Kidney glomerular epithelial cell (primary cell): ENCODE measurements around the gene SYT11.
"Not testable (repeated sequence)": the region's sequence is repeated elsewhere in the genome, so short reads cannot be mapped to it uniquely, and the experiment has no call there.

Source experiments
- DNase-seq: peaks from one replicate; lab custom pipeline; 2025; lab: John Stamatoyannopoulos, UW

SYT11 gene

DNA sequence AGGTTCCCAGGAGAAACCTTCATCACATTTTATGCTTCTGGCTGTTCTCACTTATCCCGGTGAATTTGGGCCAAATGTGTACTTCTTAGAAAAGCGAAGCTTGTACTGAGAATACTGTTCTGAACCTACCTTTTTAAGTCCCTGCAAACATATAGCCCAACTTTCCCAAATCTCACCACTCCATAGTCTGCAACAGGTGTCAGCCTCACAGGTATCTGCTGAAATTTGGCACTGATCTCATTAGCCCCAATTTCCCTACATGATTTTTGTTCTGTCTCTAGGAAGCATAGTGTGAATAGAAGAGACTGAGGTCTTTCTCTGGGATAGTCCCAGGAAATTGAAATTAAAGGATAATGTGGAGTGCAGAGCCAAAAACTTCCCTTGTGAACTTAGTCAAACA, 40.3 kb downstream of the SYT11 start:
- DNase-seq = no peak

DNA sequence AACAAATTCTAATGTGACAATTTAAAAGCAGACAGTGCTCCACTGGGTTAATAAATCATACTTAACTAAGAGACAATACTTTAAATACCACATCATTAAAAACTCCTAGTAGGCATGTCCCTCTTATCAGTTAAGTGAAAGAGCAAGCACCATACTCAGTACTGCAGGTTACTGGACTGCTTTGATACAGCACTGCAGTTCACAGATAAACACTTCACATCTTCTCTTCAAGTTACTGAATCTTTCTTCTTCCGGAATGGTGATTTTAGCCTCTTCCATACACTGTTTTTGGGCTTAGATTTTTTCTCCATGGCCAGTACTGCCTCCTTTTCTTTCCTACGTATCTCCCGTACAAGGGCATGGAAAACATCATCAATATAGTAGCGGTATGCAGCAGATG, 40.8 kb downstream of the SYT11 start:
- no peak for DNase-seq

DNA sequence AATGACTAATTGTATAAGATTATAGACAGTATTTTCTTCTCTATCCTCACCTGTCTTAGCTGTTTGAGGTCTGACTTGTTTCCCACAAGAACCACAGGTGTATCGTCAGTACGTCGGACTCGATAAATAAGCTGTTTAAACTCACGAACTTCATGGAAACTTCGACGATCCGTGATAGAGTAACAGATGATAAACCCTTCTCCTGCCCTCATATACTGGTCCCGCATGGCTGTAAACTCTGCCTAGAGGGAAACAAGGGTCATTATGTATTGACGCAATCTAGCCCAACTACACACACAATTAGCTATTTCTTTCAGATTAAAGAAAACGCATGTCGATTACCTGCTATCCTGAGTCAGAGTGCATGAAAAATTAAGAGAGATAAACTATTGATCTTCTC, 44.9 kb downstream of the SYT11 start:
- no peak for DNase-seq

DNA sequence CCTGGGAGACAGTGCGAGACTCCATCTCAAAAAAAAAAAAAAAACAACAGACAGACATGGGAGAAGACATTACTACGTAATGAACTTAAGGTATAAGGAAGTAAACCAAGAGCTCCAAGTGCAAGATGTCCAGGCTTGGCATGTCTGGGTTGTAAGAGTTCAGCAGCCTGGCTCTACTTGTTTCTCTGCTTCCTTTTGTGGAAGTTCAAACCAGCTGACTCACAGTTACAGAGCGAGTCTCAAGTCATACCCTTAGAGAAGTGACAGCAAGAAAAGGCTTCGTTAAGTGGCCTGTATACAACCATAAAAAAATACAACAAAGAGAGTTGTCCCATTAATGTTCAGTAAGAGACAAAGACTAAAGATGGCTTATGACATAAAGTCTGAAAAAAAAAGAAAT, 50.5 kb downstream of the SYT11 start:
- no peak for DNase-seq

DNA sequence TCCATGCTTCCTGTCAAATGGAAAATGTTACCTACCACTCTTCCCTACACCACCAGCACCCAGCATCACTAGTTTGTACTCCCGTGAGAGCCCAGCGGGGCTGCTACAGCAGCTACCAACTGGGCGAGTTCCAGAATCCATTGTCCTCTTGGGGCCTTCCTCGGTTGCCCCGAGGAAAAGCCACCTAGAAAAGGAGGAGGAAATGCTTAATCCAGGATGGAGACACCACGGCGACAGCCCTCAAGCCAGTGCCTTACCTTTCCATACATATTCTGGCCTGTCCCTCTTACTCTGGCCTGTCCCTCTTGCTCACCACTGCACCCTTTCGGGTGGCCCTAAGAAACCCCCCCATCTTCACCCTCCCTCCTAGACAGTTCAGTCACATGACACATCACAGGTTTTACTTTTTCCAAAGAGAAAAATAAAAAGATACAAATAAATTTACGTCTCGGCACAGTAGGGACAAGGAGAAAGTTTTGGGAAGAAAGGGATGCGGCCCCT, 51.3 kb downstream of the SYT11 start:
- peak; percentile 11 for DNase-seq

DNA sequence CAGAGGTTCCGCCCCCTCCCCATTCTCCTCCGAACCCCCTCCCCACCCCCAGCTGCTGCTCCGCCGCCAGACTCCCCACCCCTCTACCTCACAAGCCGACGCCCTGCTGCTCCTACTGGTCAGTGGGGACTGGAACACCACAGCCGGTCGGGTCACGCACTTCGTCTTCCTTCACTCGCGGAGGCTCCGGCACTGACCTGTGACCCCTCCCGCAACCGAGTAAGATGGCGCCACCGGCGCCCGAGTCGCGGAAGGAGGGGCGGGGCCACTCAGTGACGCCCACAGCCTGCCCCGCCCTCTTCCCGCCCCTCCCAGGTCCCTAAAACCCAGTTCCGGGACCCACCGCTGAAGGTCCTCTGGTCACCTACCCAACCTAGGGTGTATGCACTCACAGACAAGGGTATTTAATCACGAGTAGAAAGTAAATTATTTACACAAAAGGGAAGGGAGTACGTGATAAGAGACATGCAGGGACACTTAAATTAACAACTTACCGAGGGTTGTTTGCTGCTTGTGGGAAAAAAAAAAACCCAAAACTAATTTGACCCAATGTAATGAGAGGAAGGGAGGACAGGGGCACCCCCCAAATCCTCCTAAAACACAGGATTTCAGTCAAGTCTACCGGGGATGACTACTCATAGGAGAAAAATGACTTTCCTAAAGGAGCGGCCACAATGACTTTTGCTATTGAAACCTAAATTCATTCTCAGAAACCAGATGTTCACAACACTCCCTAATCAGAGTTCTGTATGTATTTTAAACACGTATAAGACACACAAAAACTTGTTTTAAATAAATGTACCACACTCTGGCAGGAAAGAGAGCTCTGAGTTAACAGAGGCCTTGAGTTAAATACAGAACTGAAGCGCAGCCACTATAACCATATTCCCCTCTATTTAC, 52.0 kb downstream of the SYT11 start, which contains the start of gene RIT1:
Gene RIT1, minus strand, starts transcription at position 194 of the 900 bp plus-strand sequence. CDS start 588 bp downstream, outside the sequence.
- peak; percentile 77 for DNase-seq

DNA sequence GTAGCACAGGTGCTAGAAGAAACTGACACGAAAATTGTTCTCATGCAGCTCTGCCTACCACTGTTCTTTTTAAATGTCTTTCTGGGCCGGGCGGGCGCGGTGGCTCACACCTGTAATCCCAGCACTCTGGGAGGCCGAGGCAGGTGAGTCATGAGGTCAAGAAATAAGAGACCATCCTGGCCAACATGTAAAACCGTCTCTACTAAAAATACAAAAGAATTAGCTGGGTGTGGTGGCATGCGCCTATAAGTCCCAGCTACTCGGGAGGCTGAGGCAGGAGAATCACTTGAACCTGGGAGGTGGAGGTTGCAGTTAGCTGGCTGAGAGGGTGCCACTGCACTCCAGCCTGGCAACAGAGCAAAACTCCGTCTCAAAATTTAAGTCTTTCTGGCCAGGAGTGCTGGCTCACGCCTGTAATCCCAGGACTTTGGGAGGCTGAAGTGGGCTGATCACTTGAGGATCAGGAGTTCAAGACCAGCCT, 52.7 kb downstream of the SYT11 start:
- DNase-seq = no peak

DNA sequence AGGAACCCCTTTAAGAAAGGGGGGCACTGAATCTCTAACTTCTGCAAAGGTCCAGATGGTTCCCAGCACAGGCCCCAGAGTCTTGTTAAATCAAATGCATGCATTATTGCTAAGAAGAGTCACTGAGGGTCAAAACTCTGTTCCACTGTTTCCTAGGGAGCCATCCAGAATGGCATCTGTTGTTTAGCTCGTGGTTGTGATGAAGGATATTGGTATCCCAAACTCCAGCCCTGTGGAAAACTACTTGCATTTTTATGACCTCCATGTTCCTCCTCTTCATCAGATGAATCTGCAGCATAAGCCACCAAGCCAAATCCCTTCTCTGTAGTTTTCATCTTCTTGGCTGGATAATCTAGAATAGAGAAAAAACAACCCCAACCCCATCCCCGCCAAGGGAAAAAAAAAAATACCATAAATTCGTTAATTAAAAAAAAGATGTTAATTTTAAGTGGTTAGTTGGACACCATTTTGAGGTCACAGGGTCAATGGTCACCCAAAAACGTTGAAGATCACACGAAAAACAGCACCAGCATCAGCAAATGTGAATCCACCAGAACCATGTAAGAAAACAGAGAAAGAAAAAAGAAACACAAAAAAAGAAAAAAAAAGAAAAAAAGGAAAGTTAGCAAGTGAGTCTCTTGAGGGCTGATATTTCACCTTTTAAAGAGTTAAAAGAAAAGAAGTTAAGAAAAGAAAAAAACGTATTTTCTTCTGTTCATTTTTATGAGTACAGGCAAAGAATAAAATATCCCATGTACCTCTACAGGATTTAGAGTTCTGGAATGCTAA, 54.8 kb downstream of the SYT11 start:
- no peak for DNase-seq

DNA sequence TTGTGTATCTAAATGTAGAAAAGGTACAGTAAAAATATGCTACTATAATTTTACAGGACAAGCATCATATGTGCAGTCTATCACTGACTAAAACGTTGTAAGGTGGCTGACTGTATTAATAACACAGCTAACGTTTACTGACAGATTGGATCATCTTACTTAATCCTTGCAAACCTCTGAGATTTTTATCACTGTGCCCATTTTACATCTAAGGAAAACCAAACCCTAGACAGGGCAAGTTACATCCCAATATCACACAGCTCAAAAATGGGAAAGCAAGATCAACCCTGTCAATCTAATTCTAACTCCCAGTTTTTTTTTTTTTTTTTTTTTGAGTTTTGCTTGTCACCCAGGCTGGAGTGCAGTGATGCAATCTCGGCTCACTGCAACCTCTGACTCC, 59.3 kb downstream of the SYT11 start:
- DNase-seq = no peak

DNA sequence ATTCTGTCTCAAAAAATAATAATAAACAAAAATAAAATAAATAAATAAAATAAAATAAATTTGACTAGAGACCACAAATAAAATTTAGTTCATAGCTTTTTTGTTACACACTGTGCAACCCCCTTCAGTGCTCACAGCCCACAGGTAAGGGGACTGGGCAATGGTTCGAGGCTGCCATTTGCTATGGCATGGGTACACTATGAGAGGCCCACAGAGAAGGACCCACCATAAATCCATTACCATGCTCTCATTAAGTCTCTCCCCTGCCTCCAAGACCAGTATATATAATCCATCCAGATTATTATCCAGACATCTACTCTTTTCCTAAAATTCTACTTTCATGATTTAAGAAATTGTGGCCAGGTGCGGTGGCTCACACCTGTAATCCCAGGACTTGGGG, 60.4 kb downstream of the SYT11 start:
- no peak for DNase-seq

DNA sequence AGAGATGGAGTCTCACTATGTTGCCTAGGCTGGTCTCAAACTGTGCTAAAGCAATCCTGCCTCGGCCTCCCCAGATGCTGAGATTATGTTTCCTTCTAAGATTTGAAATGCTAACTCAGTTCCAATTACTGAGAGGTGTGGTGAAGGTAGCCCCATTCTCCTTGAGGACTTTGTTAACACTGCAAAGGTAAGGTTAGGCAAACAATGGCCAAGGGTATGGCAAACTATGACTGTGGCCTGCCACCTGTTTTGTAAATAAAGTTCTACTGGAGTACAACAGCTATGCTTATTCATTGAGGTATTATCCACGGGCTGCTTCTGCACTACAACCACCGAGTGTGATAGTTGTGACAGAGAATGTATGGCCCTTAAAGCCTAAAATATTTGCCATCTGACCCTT, 61.4 kb downstream of the SYT11 start:
- DNase-seq = no peak

DNA sequence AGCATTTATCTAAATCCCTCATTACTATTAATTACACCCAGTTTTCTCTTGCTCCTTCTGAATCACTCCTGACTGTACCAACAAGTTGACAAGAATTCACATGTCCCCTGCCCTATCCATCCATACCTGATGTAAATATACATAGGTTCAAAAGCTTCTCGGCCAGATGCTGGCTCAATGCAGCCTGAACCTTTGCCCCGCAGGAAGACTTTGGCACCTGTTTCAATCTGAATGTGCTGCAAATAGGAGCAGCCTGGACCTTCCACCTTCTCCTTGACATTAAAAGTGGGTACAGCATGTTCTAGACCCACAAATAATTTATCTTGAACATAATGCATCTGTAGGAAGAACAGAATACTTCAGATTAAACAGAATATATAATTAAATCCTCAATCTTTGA, 66.1 kb downstream of the SYT11 start:
- DNase-seq = no peak

DNA sequence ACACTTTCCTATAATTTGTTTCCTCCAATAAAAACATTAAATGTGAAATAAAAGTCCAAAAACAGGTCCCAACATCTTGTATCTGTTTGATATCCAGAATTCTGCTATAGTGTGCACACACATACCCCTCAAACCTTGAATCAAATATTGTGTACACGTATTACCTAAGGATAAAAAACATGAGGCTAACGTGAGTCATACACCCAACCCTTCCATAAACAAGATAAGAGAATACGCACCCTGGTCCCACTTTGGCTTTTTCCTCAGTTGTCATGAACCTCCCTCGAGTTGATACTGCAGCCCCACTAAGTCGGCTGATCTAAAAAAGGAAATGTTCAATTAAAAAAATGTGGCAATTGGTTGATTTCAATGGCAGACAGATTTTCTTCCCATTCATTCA, 69.7 kb downstream of the SYT11 start:
- no peak for DNase-seq

DNA sequence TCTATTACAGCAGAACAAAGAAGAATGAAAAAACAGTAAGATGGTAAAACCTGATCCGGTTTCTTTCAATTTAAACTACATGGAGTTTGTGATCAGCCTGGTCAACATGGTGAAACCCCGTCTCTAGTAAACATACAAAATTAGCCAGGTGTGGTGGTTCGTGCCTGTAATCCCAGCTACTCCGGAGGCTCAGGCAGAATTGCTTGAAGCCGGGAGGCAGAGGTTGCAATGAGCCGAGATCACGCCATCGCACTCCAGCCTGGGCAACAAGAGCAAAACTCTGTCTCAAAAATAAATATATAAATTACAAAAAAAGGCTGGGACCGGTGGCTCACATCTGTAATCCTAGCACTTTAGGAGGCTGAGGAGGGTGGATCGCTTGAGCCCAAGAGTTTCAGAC, 71.4 kb downstream of the SYT11 start:
- not testable (repeated sequence) for DNase-seq

DNA sequence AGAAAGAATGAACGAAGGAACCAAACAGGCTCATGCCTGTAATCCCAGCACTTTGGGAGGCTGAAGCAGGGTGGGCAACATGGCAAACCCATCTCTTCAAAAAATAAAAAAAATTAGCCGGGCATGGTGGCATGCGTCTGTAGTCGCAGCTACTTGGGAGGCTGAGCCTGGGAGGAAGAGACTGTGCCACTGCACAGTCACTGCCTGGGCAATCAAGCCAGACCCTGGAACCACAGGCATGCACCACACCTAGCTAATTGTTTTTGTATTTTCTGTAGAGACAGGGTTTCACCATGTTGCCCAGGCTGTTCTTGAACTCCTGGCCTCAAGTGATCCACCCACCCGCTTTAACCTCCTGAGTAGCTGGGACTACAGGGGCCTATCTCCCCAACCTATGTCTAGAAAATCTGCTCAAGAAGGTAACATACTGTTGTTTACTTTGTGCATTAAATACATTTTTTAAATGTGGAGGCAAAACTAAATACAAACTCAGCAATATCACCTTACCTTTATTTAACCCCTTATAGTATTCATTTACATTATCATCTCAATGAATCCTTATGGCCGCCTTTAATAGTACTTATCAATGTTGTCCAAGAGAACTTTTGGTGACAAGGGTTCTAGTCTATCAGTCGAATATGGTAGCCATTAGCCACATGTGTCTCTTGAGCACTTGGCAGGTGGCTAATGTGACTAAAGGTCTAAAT, 72.1 kb downstream of the SYT11 start:
- peak; percentile 54 for DNase-seq

DNA sequence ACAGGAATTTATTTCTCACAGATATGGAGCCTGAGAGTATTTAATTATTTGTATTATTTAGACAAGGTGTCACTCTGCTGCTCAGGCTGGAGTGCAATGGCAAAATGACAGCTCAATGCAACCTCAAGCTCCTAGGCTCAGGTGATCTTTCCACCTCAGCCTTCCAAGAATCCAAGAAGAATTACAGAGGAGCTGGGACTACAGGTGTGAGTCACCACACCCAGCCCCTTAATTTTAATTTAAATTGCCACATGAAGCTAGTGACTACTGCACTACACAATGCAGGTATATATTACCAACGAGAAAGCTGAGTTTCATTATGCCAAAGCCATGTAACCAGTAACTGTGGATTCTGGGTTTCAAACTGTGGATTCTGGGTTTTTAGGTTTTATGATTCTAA, 72.7 kb downstream of the SYT11 start:
- DNase-seq = no peak

DNA sequence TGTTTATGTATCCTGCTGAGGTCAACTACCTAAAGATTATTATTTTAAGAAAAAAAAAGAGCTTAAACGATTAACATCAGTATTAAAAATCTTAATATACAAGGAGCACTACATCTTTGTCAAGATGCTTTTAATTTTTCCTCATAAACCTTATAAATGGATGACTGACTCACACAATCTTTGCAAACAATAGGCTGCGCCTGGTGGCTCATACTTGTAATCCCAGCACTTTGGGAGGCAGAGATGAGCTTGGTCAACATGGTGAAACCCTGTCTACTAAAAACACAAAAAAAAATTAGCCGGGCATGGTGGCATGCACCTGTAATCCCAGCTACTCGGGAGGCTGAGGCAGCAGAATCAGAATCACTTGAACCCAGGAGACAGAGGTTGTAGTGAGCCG, 73.1 kb downstream of the SYT11 start:
- DNase-seq = no peak

DNA sequence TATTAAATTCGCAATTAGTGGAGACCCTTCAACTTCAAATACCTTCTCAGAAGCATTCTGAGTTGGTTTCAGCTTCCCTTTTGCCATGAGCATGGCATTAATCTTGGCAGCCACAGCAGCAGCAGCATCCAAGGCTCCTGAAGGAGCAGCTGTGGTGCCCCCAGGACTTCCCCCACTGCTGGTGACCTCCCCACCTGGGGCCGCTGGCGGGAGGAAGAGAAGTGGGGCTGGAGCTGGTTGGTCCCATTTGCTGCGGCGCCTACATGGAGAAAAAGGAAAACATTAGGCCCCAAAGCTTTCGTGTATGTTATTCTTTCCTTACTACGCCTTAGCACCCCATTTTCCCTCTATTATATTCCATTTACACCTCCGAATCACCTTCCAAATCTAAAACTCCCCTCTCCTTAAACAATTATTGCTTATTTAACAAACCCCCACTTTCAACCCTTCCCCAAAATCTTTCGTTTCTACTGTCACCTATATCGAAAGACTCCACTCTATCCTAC, 74.3 kb downstream of the SYT11 start:
- DNase-seq = no peak

DNA sequence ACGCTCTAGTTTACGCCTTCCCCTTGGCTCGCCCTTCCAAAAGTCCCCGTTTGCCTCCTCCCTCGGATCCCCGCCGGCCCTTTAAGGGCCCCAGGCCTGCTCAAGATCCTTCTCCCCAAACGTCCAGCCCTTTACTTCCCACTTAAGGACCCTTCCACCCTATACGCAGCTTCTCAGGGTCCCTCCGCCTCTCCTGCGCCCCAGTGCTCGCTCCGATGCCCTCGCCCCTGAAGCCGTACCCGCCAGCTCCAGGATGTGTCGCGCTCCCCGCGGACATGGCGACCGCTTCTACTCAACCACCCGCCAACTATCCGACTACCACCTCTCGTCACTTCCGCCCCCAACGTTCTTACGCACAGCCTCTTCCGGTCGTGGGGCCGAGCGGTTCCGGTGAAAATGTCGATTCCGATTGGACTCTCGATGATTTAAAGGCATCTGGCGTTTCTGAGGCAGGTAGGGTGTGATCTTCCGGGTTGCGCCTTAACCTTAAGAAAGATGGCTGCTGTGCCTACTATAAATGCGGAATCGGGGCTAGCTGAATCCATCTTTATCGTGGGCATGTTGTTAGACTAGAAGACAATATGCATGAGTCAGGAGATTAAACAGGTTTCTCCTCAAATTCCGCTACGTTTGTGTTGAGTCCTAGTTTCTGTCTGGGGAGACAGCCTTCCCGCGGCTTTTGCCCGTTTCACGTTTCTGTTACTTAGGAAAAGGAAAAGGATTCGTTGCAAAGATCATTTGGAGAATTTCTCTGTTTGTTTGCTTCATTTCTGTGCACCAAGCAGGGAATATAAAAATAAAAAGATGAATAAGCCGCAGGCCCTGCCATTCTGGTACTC, 74.9 kb downstream of the SYT11 start, which contains the start of gene KHDC4:
Gene KHDC4, minus strand, starts transcription at position 317 of the 839 bp plus-strand sequence. Its CDS starts 40 bp downstream, at position 277.
- peak; percentile 99 for DNase-seq
